Psoas muscle (tissue), 8 donors: Measurements from ENCODE around the gene KCNJ4. TPM values are rescaled to one million over a fixed set of nuclear protein-coding genes. Genes with fewer than 3 reads are reported as not detected.

ENCODE experiments used
- ATAC-seq, 4 donors: fragments of 200-7000 bp; cut with Tn5 transposase; one replicate each; pipeline ENCODE4 v1.9.1; 2020; ENCODE audit warnings: moderate library complexity in 3 of 4, mild to moderate bottlenecking in 2 of 4
- DNase-seq, 2 donors: peaks; one replicate each; pipeline ENCODE4 v3.0.0-alpha.2; 2020
- H3K27ac ChIP-seq: fragments of 200-600 bp; one replicate; pipeline ENCODE4 v1.8.0; 2022
- H3K27me3 ChIP-seq, 3 donors: fragments of 200-600 bp in 1 of 3; one replicate each; pipeline versions ENCODE4 v1.6.1 to v1.8.0; 2013 to 2022; ENCODE audit warnings: low read length in 2 of 3, mild to moderate bottlenecking in 2 of 3, moderate library complexity in 1 of 3; ENCODE audit not compliant: insufficient read depth in 3 of 3
- H3K36me3 ChIP-seq, 2 donors: fragments of 200-600 bp in 1 of 2; one replicate each; pipeline versions ENCODE4 v1.6.1 to v1.8.0; 2013 to 2022; ENCODE audit warnings: low read depth in 1 of 2, mild to moderate bottlenecking in 1 of 2, moderate library complexity in 1 of 2; ENCODE audit not compliant: insufficient read depth in 1 of 2
- H3K4me1 ChIP-seq: fragments of 200-600 bp; one replicate; pipeline ENCODE4 v1.8.0; 2022
- H3K4me3 ChIP-seq: fragments of 200-600 bp; one replicate; pipeline ENCODE4 v1.8.0; 2022; ENCODE audit warnings: mild to moderate bottlenecking
- H3K9me3 ChIP-seq: fragments of 200-600 bp; one replicate; pipeline ENCODE4 v1.8.0; 2022
- WGBS, 3 donors: extraction: QIAGEN DNeasy Blood & Tissue Kit; methylation state at CpG; one replicate each; pipeline versions ENCODE4 v1.1.6 to v1.1.7; 2013; 5-methylcytosine and 5-hydroxymethylcytosine counted together
- intact Hi-C, 2 donors: fragments of 100-400 bp; cut with DNase I; formaldehyde crosslinking; loops; one replicate each; pipeline versions ENCODE4 v1.11.0 to v1.14.2; 2022
- polyA plus RNA-seq, 3 donors: library from polyadenylated mRNA; stranded (reverse); fragments of 200-250 nt; gene quantifications; one replicate each; pipeline ENCODE4 v1.2.3, GENCODE V29; 2013
- total RNA-seq, 4 donors: library from RNA; stranded (reverse); fragmentation: NEBNext Ultra II Directional in 2 of 4; extraction: Animal tissue kit (Norgen Biotek cat#: 25700) in 2 of 4; gene quantifications; one replicate each; pipeline versions ENCODE4 v1.2.1 to v1.2.4, GENCODE V29; 2021 to 2023
- TF ChIP-seq, protein P1 (sequence below): fragments of 200-600 bp; IDR thresholded peaks from one replicate; pipeline ENCODE4 v1.8.0; 2022; ENCODE audit warnings: antibody characterized with exemption
- donor health status: healthy with polysubstance abuse.
- donor health status: DM: no; HTN: no; CAD: no; lungs with moderate emphysema.
- donor health status: Bipolar disorder and iron deficiency.
- donor health status: healthy.
- donor health status: DM: yes; HTN: yes; CAD: no.
- donor health status: DM: no; HTN: no; CAD: no.
- donor health status: DM: no; HTN: no; CAD: no.
- donor health status: DM: yes; HTN: yes; CAD: no.

KCNJ4 gene
- total and polyA plus RNA-seq, 7 donors, result 0.01 TPM; not detected in 6

- ATAC-seq (no peak), DNase-seq (no peak)
- 73 to 77% (median 74%) methylated on average over 17 of the region's 17 CpGs for WGBS, 3 donors
- H3K4me1 ChIP-seq, result no peaks in the 10 kb centered on the region
- no peaks in the 10 kb centered on the region for H3K27me3 ChIP-seq
- no peaks in the 10 kb centered on the region for H3K36me3 ChIP-seq
- TF ChIP-seq, protein P1, sequence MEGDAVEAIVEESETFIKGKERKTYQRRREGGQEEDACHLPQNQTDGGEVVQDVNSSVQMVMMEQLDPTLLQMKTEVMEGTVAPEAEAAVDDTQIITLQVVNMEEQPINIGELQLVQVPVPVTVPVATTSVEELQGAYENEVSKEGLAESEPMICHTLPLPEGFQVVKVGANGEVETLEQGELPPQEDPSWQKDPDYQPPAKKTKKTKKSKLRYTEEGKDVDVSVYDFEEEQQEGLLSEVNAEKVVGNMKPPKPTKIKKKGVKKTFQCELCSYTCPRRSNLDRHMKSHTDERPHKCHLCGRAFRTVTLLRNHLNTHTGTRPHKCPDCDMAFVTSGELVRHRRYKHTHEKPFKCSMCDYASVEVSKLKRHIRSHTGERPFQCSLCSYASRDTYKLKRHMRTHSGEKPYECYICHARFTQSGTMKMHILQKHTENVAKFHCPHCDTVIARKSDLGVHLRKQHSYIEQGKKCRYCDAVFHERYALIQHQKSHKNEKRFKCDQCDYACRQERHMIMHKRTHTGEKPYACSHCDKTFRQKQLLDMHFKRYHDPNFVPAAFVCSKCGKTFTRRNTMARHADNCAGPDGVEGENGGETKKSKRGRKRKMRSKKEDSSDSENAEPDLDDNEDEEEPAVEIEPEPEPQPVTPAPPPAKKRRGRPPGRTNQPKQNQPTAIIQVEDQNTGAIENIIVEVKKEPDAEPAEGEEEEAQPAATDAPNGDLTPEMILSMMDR, result no peak
- H3K9me3 ChIP-seq, result no peaks in the 10 kb centered on the region
- H3K27ac ChIP-seq, result no peak overlapping the region
- intact Hi-C loops, result no loop called here
- no peak overlapping the region for H3K4me3 ChIP-seq
Measured at GRCh38 chr22:38426628-38427027, 28.4 kb downstream of the KCNJ4 start.

GRCh38 chr22:38424525-38425080 lies 30.4 kb downstream of the KCNJ4 start:
- DNase-seq, result no peak

GRCh38 chr22:38423512-38424503 lies 31.2 kb downstream of the KCNJ4 start:
- TF ChIP-seq, protein P1, result no peak
- no peaks in the 10 kb centered on the region for H3K4me1 ChIP-seq
- no peak for ATAC-seq
- no peaks in the 10 kb centered on the region for H3K9me3 ChIP-seq
- no peak for DNase-seq
- no peak overlapping the region for H3K27ac ChIP-seq
- intact Hi-C loops, result no loop called here
- no peaks in the 10 kb centered on the region for H3K27me3 ChIP-seq
- WGBS, 3 donors, result 86 to 89% (median 88%) methylated on average over 18 of the region's 18 CpGs
- no peak overlapping the region for H3K4me3 ChIP-seq
- H3K36me3 ChIP-seq, result no peaks in the 10 kb centered on the region

More at GRCh38 chr22:38424525-38425080, 30.4 kb downstream of the KCNJ4 start:
- H3K27me3 ChIP-seq, result no peaks in the 10 kb centered on the region
- 65 to 72% (median 67%) methylated on average over 12 of the region's 12 CpGs for WGBS, 3 donors
- no peak overlapping the region for H3K4me3 ChIP-seq
- H3K4me1 ChIP-seq, result no peaks in the 10 kb centered on the region
- TF ChIP-seq, protein P1, result no peak
- no peaks in the 10 kb centered on the region for H3K36me3 ChIP-seq
- ATAC-seq, result no peak
- intact Hi-C loops, result no loop called here
- H3K27ac ChIP-seq, result no peak overlapping the region
- H3K9me3 ChIP-seq, result no peaks in the 10 kb centered on the region

DNA sequence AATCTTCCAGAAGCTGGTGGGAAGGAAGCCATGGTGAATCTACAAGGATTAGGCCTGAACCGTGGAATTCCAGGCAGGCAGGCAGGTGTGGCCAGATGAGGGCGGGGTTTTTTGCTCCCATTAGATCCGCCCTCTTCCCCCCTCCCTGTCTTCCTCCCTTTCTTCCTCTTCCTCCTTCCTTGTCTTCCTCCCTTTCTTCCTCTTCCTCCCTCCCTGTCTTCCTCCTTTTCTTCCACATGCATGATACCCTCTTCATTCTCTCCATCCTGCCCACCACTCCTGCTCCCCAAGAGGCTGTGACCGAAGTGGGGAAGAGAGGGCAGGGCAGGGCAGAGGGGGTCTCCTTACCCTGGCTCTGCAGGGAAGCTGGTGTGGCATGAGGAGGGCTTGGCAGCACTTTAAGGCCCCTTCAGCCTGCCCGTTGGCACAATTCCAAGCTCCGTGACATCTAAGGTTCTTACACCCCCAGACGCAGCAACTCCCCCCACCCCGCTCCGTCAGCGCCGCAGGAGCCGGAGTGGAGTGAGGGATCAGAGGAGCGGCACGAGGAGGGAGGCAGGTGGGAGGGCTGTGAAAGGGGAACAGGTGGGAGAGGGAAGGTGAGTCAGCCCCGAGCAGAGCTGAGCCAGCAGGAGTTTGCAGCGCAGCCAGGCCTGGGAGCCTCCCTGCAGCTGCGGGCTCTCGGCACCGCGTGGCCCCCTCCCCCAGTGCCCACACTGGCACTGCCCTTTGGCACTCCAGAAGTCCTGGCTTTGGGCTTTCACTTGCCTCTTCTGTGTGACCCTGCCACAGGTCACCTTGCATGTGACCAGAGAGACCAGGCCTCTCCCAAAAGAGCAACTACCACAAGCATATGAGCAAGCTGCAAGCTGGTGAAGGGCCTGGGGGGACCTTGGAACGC lies 32.1 kb downstream of the KCNJ4 start:
- DNase-seq (no peak), ATAC-seq (no peak)
- Histone ChIP-seq H3K27me3 (no peaks in the 10 kb centered on the region), H3K9me3 (no peaks in the 10 kb centered on the region), H3K4me3 (no peak overlapping the region), H3K4me1 (no peaks in the 10 kb centered on the region), H3K27ac (no peak overlapping the region), H3K36me3 (no peaks in the 10 kb centered on the region)
- WGBS, 3 donors, result 56 to 67% (median 57%) methylated on average over 19 to 21 of the region's 21 CpGs
- TF ChIP-seq, protein P1, result no peak
- intact Hi-C loops, result no loop called here
